ENCODE results near the gene NKAIN2. TPM values are rescaled to one million over a fixed set of nuclear protein-coding genes. Genes with fewer than 3 reads are reported as not detected.

The NKAIN2 gene
- total and polyA plus RNA-seq, 9 of the 15 experiments (the other 6 are each of a cell fraction or from before 2014, with no cell fraction given), result not detected

DNA sequence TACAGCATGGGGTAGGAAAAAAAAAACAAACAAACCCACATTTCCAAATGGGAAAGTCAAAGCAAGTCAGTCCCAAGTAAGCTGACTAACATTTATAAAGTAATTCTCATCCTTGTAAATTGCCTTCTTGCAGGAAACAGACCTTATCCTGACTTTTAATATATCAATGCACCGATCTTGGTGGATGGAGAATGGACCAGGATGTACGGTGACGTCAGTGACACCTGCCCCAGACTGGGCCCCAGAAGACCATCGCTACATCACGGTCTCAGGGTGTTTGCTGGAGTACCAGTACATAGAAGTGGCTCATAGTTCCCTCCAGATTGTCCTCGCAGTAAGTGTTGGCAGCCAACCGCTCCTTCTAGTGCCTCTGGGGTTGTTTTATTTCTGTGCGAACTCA is 854.4 kb downstream of the NKAIN2 start:
- no peak for FAIRE-seq
- no peaks in the 10 kb centered on the region for H3K4me1 ChIP-seq (replicated peaks in 1 of 2; ENCODE audit: control insufficient read depth in 2 of 2, insufficient read depth in 2 of 2, low read length in 2 of 2)
- DNase-seq (ENCODE audit: extremely low read depth in 1 of 4, low spot score in 3 of 4), result no peak
- TF ChIP-seq RBM34 (IDR thresholded peaks at IDR 0.05; ENCODE audit: borderline replicate concordance, insufficient read depth, low read length), result no peak
- no peak for TF ChIP-seq ZNF354B (CRISPR knock-in tag; IDR thresholded peaks at IDR 0.05)
- ChIA-PET CTCF (ENCODE audit: low intra/inter-chr PET ratio) (no interaction called here), POLR2A (no interaction called here)
- no peaks in the 10 kb centered on the region for H3K79me2 ChIP-seq (ENCODE audit: control insufficient read depth, insufficient read depth, low read length)
- BruUV-seq (replicated peaks), result no TSS peak
- H3K9me3 ChIP-seq (replicated peaks; ENCODE audit: control insufficient read depth, insufficient read depth, low read depth, low read length), result no peaks in the 10 kb centered on the region
- no peaks in the 10 kb centered on the region for H3K36me3 ChIP-seq (ENCODE audit: control insufficient read depth, insufficient read depth, low read length)
- no peak overlapping the region for H2AFZ ChIP-seq (ENCODE audit: low read depth, low read length)
- no peaks in the 10 kb centered on the region for H4K20me1 ChIP-seq (replicated peaks; ENCODE audit: control insufficient read depth, insufficient read depth, low read length)
- intact Hi-C loops (cut with micrococcal nuclease), result no loop called here
- in situ Hi-C loops (cut with MboI), result no loop called here
- H3K4me2 ChIP-seq (ENCODE audit: insufficient read depth, low read length), result no peak overlapping the region
- H3K9ac ChIP-seq (ENCODE audit: insufficient read depth in 1 of 2, low read depth in 2 of 2, low read length in 2 of 2), result no peak overlapping the region
- no peak overlapping the region for H3K4me3 ChIP-seq
- WGBS (ENCODE audit: insufficient coverage, low coverage, missing lambda C conversion rate), result 2% methylated on average over 6 of the region's 8 CpGs
- no peak overlapping the region for H3K27ac ChIP-seq (ENCODE audit: extremely low read depth, low read depth, low read length)
- no peaks in the 10 kb centered on the region for H3K27me3 ChIP-seq (ENCODE audit: control insufficient read depth in 2 of 2, insufficient read depth in 2 of 2, low read length in 2 of 2)
- ATAC-seq, result no peak
- no peaks in the 10 kb centered on the region for H3K9me1 ChIP-seq (ENCODE audit: control insufficient read depth, insufficient read depth, low read length)

DNA sequence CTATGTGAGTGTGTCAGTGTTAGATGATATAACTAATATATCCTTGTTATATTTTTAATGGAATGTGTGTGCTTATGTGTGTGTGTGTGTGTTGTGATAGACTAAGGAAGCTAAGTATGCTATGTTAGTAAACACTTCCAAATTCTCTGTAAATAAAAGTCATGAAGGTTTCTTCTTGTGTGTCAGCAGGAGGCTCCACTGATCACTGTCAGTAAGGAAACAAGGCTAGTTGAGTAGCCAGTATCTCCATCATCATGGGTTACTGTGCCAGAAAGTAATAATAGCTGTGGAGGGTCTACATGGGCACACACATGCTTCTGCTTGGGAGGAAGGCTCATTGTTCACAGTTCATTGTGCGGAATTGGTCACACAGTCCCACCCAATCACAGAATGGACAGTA is 855.8 kb downstream of the NKAIN2 start:
- H3K9me1 ChIP-seq (ENCODE audit: control insufficient read depth, insufficient read depth, low read length), result no peaks in the 10 kb centered on the region
- POLR2A ChIA-PET, result no interaction called here
- H3K9me3 ChIP-seq (replicated peaks; ENCODE audit: control insufficient read depth, insufficient read depth, low read depth, low read length), result no peaks in the 10 kb centered on the region
- intact Hi-C loops (cut with micrococcal nuclease), result no loop called here
- no peaks in the 10 kb centered on the region for H3K79me2 ChIP-seq (ENCODE audit: control insufficient read depth, insufficient read depth, low read length)
- H3K9ac ChIP-seq (ENCODE audit: insufficient read depth in 1 of 2, low read depth in 2 of 2, low read length in 2 of 2), result no peak overlapping the region
- no peaks in the 10 kb centered on the region for H4K20me1 ChIP-seq (replicated peaks; ENCODE audit: control insufficient read depth, insufficient read depth, low read length)
- no peak overlapping the region for H2AFZ ChIP-seq (ENCODE audit: low read depth, low read length)
- H3K36me3 ChIP-seq (ENCODE audit: control insufficient read depth, insufficient read depth, low read length), result no peaks in the 10 kb centered on the region
- DNase-seq (ENCODE audit: extremely low read depth in 1 of 4, low spot score in 3 of 4) (no peak), ATAC-seq (no peak), FAIRE-seq (no peak)
- H3K27ac ChIP-seq (ENCODE audit: extremely low read depth, low read depth, low read length), result no peak overlapping the region
- H3K27me3 ChIP-seq (ENCODE audit: control insufficient read depth in 2 of 2, insufficient read depth in 2 of 2, low read length in 2 of 2), result no peaks in the 10 kb centered on the region
- in situ Hi-C loops (cut with MboI), result no loop called here
- no peaks in the 10 kb centered on the region for H3K4me1 ChIP-seq (replicated peaks in 1 of 2; ENCODE audit: control insufficient read depth in 2 of 2, insufficient read depth in 2 of 2, low read length in 2 of 2)
- H3K4me3 ChIP-seq, result no peak overlapping the region
- no peak overlapping the region for H3K4me2 ChIP-seq (ENCODE audit: insufficient read depth, low read length)
- TF ChIP-seq, protein P1, sequence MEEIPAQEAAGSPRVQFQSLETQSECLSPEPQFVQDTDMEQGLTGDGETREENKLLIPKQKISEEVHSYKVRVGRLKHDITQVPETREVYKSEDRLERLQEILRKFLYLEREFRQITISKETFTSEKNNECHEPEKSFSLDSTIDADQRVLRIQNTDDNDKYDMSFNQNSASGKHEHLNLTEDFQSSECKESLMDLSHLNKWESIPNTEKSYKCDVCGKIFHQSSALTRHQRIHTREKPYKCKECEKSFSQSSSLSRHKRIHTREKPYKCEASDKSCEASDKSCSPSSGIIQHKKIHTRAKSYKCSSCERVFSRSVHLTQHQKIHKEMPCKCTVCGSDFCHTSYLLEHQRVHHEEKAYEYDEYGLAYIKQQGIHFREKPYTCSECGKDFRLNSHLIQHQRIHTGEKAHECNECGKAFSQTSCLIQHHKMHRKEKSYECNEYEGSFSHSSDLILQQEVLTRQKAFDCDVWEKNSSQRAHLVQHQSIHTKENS (CRISPR knock-in tag; IDR thresholded peaks at IDR 0.05), result no peak
- no TSS peak for BruUV-seq (replicated peaks)
- CTCF ChIA-PET (ENCODE audit: low intra/inter-chr PET ratio), result no interaction called here
- 0% methylated on average over 1 of the region's 1 CpG for WGBS (ENCODE audit: insufficient coverage, low coverage, missing lambda C conversion rate)
